ENCODE data around the gene SOAT1.

Gene SOAT1

DNA sequence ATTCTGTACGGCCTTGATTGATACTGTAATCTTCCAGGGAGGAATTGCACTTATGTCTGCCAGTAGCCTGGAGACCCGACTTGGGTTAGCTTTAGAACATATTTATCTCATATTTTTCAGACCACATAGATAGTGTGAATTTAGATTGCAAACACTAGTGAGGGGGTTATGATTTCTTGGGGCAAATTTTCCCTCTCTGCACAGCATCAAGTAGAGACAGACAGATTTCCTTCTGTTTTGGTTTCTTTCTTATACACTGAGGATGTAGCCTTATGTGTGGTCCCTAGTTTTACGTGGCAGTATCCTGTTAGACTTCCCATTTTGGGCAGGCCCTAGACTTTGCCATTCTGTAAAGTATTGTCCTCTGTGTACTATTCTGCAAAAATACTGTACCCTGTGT lies 29.0 kb downstream of the SOAT1 start:
- Histone ChIP-seq H3K27me3 (ENCODE audit: low read length) (no peaks in the 10 kb centered on the region), H3K9me2 (replicated peaks; ENCODE audit: insufficient read depth, low read length) (no peaks in the 10 kb centered on the region), H3F3A (ENCODE audit: insufficient read depth) (0 out of 2 replicates have a peak, but pooled peaks cover 3% of the 10 kb centered on the region), H2AFZ (ENCODE audit: low read depth, low read length, severe bottlenecking) (no peak overlapping the region), H4K20me1 (ENCODE audit: low read depth, low read length) (no peaks in the 10 kb centered on the region), H3K36me3 (ENCODE audit: low read length) (peaks cover 7% of the 10 kb centered on the region), H3K27ac (ENCODE audit: low read depth, low read length) (no peak overlapping the region), H3K4me3 (ENCODE audit: insufficient read depth, low read length, poor library complexity, severe bottlenecking) (no peak overlapping the region), H3K4me2 (ENCODE audit: low read depth, low read length, poor library complexity, severe bottlenecking) (no peak overlapping the region), H3K9ac (ENCODE audit: low read length) (no peak overlapping the region), H3K9me3 (ENCODE audit: insufficient read depth, low read length) (no peaks in the 10 kb centered on the region), H3K79me2 (ENCODE audit: insufficient read depth, low read length) (peaks cover 37% of the 10 kb centered on the region)
- TF ChIP-seq EZH2phosphoT487 (conservative IDR thresholded peaks at IDR 0.05; ENCODE audit: low read length) = no peak
- TF ChIP-seq, protein P1, sequence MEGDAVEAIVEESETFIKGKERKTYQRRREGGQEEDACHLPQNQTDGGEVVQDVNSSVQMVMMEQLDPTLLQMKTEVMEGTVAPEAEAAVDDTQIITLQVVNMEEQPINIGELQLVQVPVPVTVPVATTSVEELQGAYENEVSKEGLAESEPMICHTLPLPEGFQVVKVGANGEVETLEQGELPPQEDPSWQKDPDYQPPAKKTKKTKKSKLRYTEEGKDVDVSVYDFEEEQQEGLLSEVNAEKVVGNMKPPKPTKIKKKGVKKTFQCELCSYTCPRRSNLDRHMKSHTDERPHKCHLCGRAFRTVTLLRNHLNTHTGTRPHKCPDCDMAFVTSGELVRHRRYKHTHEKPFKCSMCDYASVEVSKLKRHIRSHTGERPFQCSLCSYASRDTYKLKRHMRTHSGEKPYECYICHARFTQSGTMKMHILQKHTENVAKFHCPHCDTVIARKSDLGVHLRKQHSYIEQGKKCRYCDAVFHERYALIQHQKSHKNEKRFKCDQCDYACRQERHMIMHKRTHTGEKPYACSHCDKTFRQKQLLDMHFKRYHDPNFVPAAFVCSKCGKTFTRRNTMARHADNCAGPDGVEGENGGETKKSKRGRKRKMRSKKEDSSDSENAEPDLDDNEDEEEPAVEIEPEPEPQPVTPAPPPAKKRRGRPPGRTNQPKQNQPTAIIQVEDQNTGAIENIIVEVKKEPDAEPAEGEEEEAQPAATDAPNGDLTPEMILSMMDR (IDR thresholded peaks at IDR 0.05; ENCODE audit: insufficient read depth, low read length, poor library complexity, severe bottlenecking) = no peak

DNA sequence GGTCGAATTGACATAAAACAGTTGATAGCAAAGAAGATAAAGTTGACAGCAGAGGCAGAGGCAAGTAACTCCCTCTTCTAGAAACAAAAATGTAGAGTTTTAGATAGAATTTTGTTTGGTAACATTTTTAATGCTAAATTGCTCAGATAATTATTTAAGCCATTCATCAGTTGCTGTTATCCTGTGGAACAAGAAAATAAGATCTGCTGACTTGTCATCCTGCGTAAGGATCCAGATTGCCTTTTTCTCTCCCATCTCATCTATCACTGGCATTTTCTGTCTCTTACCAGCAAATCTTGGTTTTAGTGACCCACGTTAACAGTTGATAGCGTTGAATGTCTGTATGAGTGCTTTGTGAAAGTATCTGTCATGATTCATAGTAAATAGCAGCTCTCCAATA lies 29.8 kb downstream of the SOAT1 start:
- no peak overlapping the region for H3K27ac ChIP-seq (ENCODE audit: low read depth, low read length)
- no peak overlapping the region for H2AFZ ChIP-seq (ENCODE audit: low read depth, low read length, severe bottlenecking)
- peaks cover 10% of the 10 kb centered on the region for H3K36me3 ChIP-seq (ENCODE audit: low read length)
- TF ChIP-seq, protein P1 (IDR thresholded peaks at IDR 0.05; ENCODE audit: insufficient read depth, low read length, poor library complexity, severe bottlenecking) = no peak
- TF ChIP-seq EZH2phosphoT487 (conservative IDR thresholded peaks at IDR 0.05; ENCODE audit: low read length) = no peak
- H3K27me3 ChIP-seq (ENCODE audit: low read length) = no peaks in the 10 kb centered on the region
- H3K4me2 ChIP-seq (ENCODE audit: low read depth, low read length, poor library complexity, severe bottlenecking) = no peak overlapping the region
- peaks cover 28% of the 10 kb centered on the region for H3K79me2 ChIP-seq (ENCODE audit: insufficient read depth, low read length)
- no peaks in the 10 kb centered on the region for H3K9me3 ChIP-seq (ENCODE audit: insufficient read depth, low read length)
- no peak overlapping the region for H3K4me3 ChIP-seq (ENCODE audit: insufficient read depth, low read length, poor library complexity, severe bottlenecking)
- no peak overlapping the region for H3K9ac ChIP-seq (ENCODE audit: low read length)
- no peaks in the 10 kb centered on the region for H3K9me2 ChIP-seq (replicated peaks; ENCODE audit: insufficient read depth, low read length)
- H4K20me1 ChIP-seq (ENCODE audit: low read depth, low read length) = no peaks in the 10 kb centered on the region
- H3F3A ChIP-seq (ENCODE audit: insufficient read depth) = no peaks in the 10 kb centered on the region

DNA sequence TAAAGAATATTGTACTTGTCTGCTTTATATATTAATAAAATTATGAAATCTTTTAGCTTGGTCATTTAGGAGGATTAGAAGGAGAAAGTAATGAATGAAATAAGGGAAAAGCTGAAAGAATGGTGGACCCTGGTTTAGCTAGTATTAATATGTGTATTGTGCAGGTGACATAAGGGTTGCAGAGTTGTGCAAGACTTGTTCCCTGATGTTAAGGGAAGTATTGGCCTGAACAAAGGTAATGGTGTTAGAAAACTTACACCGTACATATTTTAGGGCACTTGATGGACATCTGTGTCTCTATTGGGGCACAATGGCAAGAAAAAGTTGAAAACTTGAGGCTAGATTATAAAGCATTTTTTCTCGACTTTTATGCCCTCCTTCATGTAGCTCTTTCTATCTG lies 32.2 kb downstream of the SOAT1 start:
- Histone ChIP-seq H3K9me3 (ENCODE audit: insufficient read depth, low read length) (no peaks in the 10 kb centered on the region), H3K4me2 (ENCODE audit: low read depth, low read length, poor library complexity, severe bottlenecking) (no peak overlapping the region), H3K4me3 (ENCODE audit: insufficient read depth, low read length, poor library complexity, severe bottlenecking) (no peak overlapping the region), H2AFZ (ENCODE audit: low read depth, low read length, severe bottlenecking) (no peak overlapping the region), H3K27ac (ENCODE audit: low read depth, low read length) (no peak overlapping the region), H3K36me3 (ENCODE audit: low read length) (peaks cover 7% of the 10 kb centered on the region; the same call in 1 of the 2 replicates), H3F3A (ENCODE audit: insufficient read depth) (no peaks in the 10 kb centered on the region), H3K27me3 (ENCODE audit: low read length) (no peaks in the 10 kb centered on the region), H4K20me1 (ENCODE audit: low read depth, low read length) (no peaks in the 10 kb centered on the region), H3K79me2 (ENCODE audit: insufficient read depth, low read length) (peaks cover 12% of the 10 kb centered on the region), H3K9ac (ENCODE audit: low read length) (no peak overlapping the region), H3K9me2 (replicated peaks; ENCODE audit: insufficient read depth, low read length) (no peaks in the 10 kb centered on the region)
- TF ChIP-seq, protein P1 (IDR thresholded peaks at IDR 0.05; ENCODE audit: insufficient read depth, low read length, poor library complexity, severe bottlenecking) = no peak
- TF ChIP-seq EZH2phosphoT487 (conservative IDR thresholded peaks at IDR 0.05; ENCODE audit: low read length) = no peak

Data from SU-DHL-6 (cell line).